ENCODE data around the gene SLC25A13.
"Not testable (repeated sequence)": the region's sequence is repeated elsewhere in the genome, so short reads cannot be mapped to it uniquely, and the experiment has no call there.

Gene SLC25A13

DNA sequence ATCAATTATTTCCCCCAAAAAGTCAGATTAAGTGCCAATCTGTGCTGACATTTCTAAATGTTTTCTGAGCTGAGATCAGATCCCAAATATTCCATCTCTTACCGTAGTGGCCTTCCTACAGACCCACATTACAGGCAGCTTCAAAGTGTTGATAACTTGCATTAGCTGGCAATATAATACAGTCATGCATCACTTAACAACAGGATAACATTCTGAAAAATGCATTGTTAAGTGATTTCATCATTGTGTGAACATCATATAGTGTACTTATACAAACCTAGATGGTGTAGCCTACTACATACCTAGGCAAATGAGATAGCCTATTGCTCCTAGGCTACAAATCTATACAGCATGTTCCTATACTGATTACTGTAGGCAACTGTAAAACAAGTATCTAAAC, 22.4 kb downstream of the SLC25A13 start:
- no peak for DNase-seq (ENCODE audit: low read depth, low spot score)

- DNase-seq (ENCODE audit: low read depth, low spot score): no peak
These were observed 24.0 kb downstream of the SLC25A13 start for GRCh38 chr7:96297876-96298275.

- DNase-seq (ENCODE audit: low read depth, low spot score): not testable (repeated sequence)
These were observed 24.5 kb downstream of the SLC25A13 start for GRCh38 chr7:96297446-96297845.

DNA sequence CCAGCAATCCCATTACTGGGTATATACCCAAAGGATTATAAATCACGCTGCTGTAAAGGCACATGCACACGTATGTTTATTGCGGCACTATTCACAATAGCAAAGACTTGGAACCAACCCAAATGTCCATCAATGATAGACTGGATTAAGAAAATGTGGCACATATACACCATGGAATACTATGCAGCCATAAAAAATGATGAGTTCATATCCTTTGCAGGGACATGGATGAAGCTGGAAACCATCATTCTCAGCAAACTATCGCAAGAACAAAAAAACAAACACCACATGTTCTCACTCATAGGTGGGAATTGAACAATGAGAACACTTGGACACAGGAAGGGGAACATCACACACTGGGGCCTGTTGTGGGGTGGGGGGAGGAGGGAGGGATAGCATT, 28.0 kb downstream of the SLC25A13 start:
- DNase-seq (ENCODE audit: low read depth, low spot score): not testable (repeated sequence)

- no peak for DNase-seq (ENCODE audit: low read depth, low spot score)
These were observed 34.3 kb downstream of the SLC25A13 start for GRCh38 chr7:96287559-96287958.

DNA sequence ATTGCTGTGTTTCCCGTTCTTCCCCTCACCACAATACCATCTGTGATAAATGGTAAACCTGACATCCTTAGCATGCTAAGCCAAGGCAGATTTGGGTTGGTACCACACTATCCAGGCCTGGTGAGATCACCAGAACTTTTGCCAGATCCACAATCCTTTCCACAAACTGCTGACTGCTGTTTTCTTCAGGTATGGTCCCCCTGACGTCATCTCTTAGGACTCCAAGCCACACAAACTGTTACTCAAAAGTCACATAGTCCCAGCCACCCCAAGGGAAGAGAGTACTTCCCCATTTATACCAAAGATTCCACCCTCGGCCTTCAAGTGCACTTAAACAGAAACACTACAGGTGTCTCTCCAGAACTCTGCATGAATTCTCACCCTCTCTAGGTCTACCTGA, 34.8 kb downstream of the SLC25A13 start:
- DNase-seq (ENCODE audit: low read depth, low spot score): no peak

- no peak for DNase-seq (ENCODE audit: low read depth, low spot score)
These were observed 36.3 kb downstream of the SLC25A13 start for GRCh38 chr7:96285579-96285978.

- no peak for DNase-seq (ENCODE audit: low read depth, low spot score)
These were observed 37.1 kb downstream of the SLC25A13 start for GRCh38 chr7:96284835-96285234.

DNA sequence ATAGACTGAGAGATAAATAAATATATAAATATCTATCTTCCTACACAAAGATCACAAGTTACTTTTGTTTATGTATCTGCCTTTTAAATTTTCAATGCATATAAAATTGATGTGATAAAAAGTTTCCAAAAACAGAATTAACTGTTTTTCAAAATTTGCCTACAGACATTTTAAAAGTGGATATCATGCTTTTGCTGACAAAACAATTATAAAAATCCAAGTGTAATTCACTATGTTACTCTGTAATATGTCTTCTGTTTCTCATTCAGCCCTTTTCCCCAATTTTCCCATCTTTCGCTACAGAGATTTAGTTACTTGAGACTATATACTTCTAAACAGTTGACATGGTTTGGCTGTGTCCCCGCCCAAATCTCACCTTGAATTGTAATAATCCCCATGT, 37.7 kb downstream of the SLC25A13 start:
- no peak for DNase-seq (ENCODE audit: low read depth, low spot score)

GRCh38 chr7:96282835-96283234, 39.1 kb downstream of the SLC25A13 start:
- no peak for DNase-seq (ENCODE audit: low read depth, low spot score)

GRCh38 chr7:96277921-96278320, 44.0 kb downstream of the SLC25A13 start:
- DNase-seq (ENCODE audit: low read depth, low spot score): no peak

DNA sequence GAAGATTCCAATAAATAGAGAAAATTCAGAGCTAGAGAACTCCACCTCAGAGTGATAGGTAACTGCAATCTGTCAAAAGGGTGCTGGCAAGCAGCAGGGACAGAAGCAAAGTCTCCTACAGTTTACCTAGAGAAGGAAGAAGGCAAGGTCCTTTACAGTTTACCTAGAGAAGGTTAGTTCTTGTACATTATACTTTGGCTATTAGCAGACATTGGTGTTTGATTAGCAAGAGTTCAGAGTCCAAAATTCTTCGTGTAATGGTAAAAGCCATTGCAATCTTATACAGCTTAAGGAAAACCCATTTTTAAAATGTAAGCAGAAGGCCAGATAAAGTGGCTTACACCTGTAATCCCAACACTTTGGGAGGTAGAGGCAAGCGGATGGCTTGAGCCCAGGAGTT, 45.9 kb downstream of the SLC25A13 start:
- no peak for DNase-seq (ENCODE audit: low read depth, low spot score)

DNA sequence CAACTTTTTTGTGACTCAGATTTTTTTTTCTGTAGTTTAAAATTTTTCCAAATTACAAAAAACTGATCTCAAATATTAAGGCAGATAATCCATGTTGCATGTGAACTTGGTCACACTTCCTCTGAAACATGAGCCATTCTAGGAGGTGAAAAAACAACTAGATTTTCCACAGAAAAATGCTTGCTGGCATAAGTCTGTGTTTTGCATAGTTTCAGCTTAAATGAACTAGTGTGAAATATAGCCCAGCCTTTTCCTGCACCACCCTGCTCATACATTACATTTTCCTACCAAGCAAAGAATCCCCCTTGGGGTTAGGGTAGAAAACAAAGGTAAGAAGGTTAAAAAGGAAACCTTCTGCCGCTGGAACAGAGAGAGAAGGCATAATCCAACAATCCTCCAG, 48.2 kb downstream of the SLC25A13 start:
- DNase-seq (ENCODE audit: low read depth, low spot score): no peak

DNA sequence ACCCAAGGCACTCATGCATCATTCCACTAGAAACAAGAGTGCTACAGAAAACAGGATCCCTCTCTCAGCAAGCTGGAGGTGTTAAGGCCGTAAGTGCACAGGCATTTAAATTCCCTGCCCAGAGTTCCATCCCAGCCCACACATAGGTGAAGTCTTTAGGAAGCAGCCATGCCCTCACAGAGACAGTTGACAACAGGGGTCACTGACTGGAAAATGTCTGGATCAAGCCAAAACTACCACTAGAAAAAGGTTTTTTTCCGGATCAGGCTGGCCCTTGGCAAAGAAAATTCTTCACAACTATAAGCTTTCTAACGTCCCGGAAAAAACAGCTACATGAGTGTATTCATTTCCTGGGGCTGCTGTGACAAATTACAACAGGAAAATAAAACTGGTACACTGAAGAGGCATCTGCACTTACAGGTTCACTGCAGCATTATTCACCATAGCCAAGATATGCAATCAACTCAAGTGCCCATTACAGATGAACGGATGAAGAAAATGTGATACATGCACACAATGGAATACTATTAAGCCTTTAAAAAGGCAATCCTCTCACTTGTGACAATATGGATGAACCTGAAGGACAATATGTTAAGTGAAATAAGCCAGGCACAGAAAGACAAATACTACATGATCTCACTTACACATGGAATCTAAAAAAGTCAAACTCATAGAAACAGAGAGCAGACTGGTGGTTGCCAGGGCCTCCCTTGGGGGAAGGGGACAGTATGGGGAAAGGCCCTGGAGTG, 52.5 kb downstream of the SLC25A13 start:
- DNase-seq (ENCODE audit: low read depth, low spot score): no peak

DNA sequence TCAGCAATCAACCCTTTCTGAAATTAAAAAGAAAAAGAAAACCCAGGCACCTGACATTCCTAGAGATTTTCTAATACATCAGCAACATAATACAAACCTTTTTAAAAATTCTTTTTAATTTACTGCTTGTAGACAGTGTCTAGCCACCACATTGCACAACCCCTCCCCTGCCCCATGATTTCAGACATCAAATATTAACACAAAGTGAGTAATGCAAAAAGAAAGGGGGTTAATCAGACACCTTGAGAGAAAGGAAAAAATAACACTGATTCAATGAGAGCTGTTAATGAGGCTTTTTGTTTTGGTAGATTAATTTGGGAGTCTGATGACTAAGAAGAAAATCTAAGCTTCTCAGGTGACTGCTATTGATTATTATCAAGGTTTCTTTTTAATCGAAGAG, 55.3 kb downstream of the SLC25A13 start:
- DNase-seq (ENCODE audit: low read depth, low spot score): no peak

GRCh38 chr7:96266015-96266414, 55.9 kb downstream of the SLC25A13 start:
- no peak for DNase-seq (ENCODE audit: low read depth, low spot score)

DNA sequence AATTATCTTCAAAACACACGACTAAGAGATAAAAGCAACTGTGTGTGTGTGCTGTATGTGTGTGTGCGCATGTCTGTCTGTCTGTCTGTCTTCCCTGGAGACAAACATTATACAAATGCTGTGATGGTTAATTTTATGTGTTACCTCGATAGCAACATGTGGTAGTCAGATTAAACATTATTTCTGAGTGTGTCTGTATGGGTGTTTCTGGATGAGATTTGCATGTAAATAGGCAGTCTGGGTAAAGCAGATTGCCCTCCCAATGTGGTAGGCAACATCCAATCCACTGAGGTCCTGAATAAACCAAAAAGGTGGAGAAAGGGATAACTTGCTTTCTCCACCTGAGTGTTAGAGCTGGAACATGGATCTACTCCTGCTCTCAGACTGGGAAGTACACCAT, 67.9 kb downstream of the SLC25A13 start:
- no peak for DNase-seq (ENCODE audit: low read depth, low spot score)

DNA sequence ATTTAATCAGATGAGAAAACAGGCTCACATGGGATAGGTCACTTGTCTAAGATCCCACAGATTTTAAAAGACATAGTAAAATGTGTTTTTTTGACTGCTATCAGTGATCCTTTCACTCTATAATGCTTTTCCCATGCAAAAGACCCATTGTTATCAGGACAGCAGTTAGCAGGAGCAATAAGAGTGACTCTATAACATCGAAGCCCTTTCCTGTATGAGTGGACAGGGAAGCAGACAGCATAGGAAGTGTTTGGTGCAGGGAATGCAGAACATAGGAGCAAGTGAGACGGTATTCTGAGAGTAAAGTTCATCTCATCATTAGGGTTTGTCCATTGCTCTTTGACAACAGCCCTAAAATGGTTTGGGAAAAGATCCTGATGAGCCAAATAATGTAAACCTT, 68.5 kb downstream of the SLC25A13 start:
- DNase-seq (ENCODE audit: low read depth, low spot score): no peak

DNA sequence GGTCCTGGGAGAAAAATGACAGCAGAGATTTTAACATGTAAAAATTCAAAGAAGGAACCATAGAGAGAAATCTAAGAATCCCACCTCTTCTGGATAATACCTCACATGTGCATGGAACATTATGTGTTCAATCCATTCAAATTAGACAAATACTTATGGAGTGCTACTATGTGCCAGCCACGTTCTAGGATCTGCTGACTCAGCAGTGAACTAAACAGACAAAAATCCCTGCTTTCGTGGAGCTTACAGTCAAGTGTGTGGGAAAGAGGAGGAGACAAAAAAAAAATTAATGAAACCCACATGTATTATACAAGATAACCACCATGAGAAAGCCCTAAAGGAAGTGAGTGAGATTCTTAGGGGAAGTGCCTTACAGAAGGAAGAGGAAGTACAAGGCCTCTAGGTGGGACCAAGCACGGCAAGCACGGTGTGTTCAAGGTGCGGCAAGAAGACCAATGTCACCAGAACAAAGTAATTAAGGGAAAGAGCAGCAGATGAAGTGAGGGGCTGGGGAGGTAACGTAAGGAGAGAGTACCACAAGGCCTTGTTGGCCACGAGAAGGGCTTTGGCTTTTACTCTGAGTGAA, 71.0 kb downstream of the SLC25A13 start:
- DNase-seq (ENCODE audit: low read depth, low spot score): no peak

DNA sequence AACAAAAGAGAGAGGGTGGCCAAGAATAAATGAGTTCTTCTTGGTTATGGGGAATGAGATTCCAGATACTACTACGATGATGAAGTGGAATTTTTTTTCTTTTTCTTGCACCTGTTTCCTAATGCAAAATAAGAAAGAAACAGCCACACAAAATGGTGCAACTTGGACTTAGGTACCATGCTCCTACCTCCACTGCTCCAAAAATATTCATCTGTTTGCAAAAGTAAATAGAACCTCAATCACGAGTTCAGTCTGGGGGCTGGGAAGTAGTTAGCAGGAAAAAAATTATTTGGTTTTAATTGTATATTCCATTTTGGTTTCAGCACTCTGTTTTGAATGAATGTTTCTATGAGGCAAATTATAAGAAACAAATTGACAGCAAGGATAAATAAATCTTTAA, 73.5 kb downstream of the SLC25A13 start:
- DNase-seq (ENCODE audit: low read depth, low spot score): no peak

- no peak for DNase-seq (ENCODE audit: low read depth, low spot score)
These were observed 75.0 kb downstream of the SLC25A13 start for GRCh38 chr7:96246919-96247318.

DNA sequence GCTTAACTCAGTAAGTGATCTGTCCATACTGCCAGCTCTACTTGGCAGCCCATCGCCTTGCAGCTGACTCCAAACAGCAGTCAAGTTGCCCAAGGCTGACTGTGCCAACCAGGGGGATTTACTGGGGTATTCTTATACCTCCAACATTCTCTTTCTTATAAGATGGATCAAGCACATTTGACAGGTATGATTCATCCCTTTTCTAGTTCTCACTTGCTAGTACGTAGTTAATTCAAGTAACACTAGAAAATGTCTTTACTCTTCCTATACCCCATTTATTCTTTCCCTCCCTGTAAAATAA, 77.0 kb downstream of the SLC25A13 start:
- DNase-seq (ENCODE audit: low read depth, low spot score): no peak

DNA sequence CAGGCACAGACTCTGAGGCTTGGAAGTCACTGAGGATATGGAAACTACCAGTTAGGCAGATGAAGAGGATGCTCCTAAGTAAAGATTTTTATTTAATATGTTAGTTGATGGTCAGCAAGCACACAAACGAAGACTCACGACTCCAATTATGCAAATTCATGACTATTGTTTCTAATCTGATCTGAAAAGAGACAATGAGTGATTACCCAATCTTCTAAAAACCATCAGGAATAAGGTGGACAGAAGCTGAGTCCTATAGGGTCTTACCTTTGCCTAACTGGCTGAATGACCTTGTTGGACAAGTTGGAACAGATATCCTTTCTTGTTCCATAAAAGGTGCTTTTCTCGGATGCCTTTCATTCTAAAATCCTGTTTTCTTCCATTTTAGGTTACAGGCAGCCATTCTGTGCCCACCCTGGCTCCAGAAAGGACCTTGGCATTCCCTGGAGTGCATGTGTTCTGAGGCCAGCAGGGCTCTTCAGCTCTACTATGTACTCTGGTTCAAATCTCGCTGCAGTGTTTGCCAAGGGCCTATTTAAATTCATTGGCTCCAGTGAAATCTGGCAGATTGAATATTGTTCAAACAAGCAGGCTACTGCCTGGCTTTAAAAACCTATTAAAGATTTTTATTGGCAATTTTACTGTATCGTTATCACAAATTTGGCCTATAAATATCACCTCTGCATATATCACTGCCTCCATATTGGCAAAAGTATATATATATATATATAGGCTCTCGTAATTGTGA, 77.5 kb downstream of the SLC25A13 start:
- no peak for DNase-seq (ENCODE audit: low read depth, low spot score)

Data from astrocyte of the hippocampus (primary cell).